T-cell (primary cell): Measurements from ENCODE around the gene CNGA4. TPM values are rescaled to one million over a fixed set of nuclear protein-coding genes. Genes with fewer than 3 reads are reported as not detected.

ENCODE experiments used
- ATAC-seq, 4 experiments: fragments of 200-7000 bp in 3 of 4; fragments of 150-1000 bp in 1 of 4; cut with Tn5 transposase; replicated peaks in 1 of 4; 1 replicate in 3 of 4; 2 replicates in 1 of 4; pipeline ENCODE4 v1.10.0; 2021; ENCODE audit warnings: moderate library complexity in 3 of 4, mild to moderate bottlenecking in 2 of 4, moderate number of reproducible peaks in 1 of 4
- CTCF ChIA-PET, 2 donors: fragments of 300-600 bp; sonication (Branson Sonifier 250); formaldehyde crosslinking; loops; one replicate each; lab custom pipeline; 2022; ENCODE audit warnings: antibody characterized with exemption in 2 of 2; lab: Charles Lee
- POLR2A ChIA-PET, 2 donors: fragments of 300-600 bp; sonication (Branson Sonifier 250); formaldehyde crosslinking; loops; one replicate each; lab custom pipeline; 2022; ENCODE audit warnings: antibody characterized with exemption in 2 of 2; lab: Charles Lee
- DNase-seq, 35 experiments: peaks; one replicate each; pipeline versions ENCODE4 v3.0.0 to v3.0.0-alpha.2; 2013 to 2023
- H3K27ac ChIP-seq: one replicate; pipeline ENCODE4 v1.5.1; 2013; ENCODE audit warnings: low read length
- H3K27me3 ChIP-seq, 2 experiments: replicated peaks in 1 of 2; 1 replicate in 1 of 2; 2 replicates in 1 of 2; pipeline versions ENCODE4 v1.6.1 to v1.7.0; 2013; ENCODE audit warnings: low read length in 1 of 2, mixed read lengths in 1 of 2; ENCODE audit not compliant: control insufficient read depth in 2 of 2, insufficient read depth in 2 of 2; ENCODE audit errors: extremely low read depth in 1 of 2
- H3K36me3 ChIP-seq, 2 donors: 1 replicate in 1 of 2; 2 replicates in 1 of 2; pipeline versions ENCODE4 v1.6.1 to v1.7.0; 2013; ENCODE audit warnings: low read length in 1 of 2; ENCODE audit not compliant: control insufficient read depth in 2 of 2, insufficient read depth in 1 of 2; ENCODE audit errors: extremely low read depth in 1 of 2
- H3K4me1 ChIP-seq, 2 experiments: 1 replicate in 1 of 2; 2 replicates in 1 of 2; pipeline versions ENCODE4 v1.6.1 to v1.7.0; 2013; ENCODE audit warnings: low read length in 2 of 2, mixed read lengths in 1 of 2; ENCODE audit not compliant: insufficient read depth in 2 of 2, control insufficient read depth in 1 of 2; ENCODE audit errors: extremely low read depth in 1 of 2
- H3K4me3 ChIP-seq, 2 donors: 1 replicate in 1 of 2; 2 replicates in 1 of 2; pipeline versions ENCODE4 v1.5.1 to v1.7.0; 2013; ENCODE audit warnings: mild to moderate bottlenecking in 2 of 2, low read length in 1 of 2, moderate library complexity in 1 of 2; ENCODE audit not compliant: control insufficient read depth in 1 of 2; ENCODE audit errors: extremely low read depth in 1 of 2
- H3K9me3 ChIP-seq: 2 replicates; pipeline ENCODE4 v1.7.0; 2013
- H3K27ac Mint-ChIP-seq, 2 donors: one replicate each; pipeline ENCODE4 v1.8.0; 2020 to 2021; ENCODE audit warnings: mild to moderate bottlenecking in 2 of 2, mixed read lengths in 2 of 2
- H3K27me3 Mint-ChIP-seq, 2 donors: one replicate each; pipeline ENCODE4 v1.8.0; 2021 to 2022; ENCODE audit warnings: mixed read lengths in 2 of 2
- H3K36me3 Mint-ChIP-seq: one replicate; pipeline ENCODE4 v1.8.0; 2021; ENCODE audit warnings: mixed read lengths
- H3K4me1 Mint-ChIP-seq, 3 donors: one replicate each; pipeline ENCODE4 v1.8.0; 2020 to 2022; ENCODE audit warnings: mixed read lengths in 3 of 3, mild to moderate bottlenecking in 1 of 3
- H3K4me3 Mint-ChIP-seq, 3 donors: one replicate each; pipeline ENCODE4 v1.8.0; 2020 to 2022; ENCODE audit warnings: mild to moderate bottlenecking in 3 of 3, mixed read lengths in 3 of 3, moderate library complexity in 3 of 3
- H3K9me3 Mint-ChIP-seq, 3 donors: one replicate each; pipeline ENCODE4 v1.8.0; 2020 to 2022; ENCODE audit warnings: mixed read lengths in 3 of 3
- WGBS: methylation state at CpG from one replicate; pipeline ENCODE4 v1.1.5; 2013; ENCODE audit warnings: missing lambda C conversion rate; ENCODE audit not compliant: insufficient coverage; 5-methylcytosine and 5-hydroxymethylcytosine counted together
- total RNA-seq, 35 experiments: library from RNA in 6 of 35; stranded (reverse) in 6 of 35; fragments of 120-200 nt in 1 of 35; gene quantifications; one replicate each; pipeline versions ENCODE4 v1.2.1 to v1.2.4 and lab custom pipeline; 2013 to 2026

The CNGA4 gene
- total RNA-seq, 5 donors from 2014 or later (not counting 1 experiment from before 2014, with no cell fraction given) = 0.20 to 0.88 (median 0.44) TPM

- CTCF ChIA-PET = no interaction called here
- no peak within 1 kb of the TSS for H3K27ac Mint-ChIP-seq
- H3K27me3 Mint-ChIP-seq = no peaks in the 10 kb centered on the region
- 100% methylated on average over 5 of the region's 5 CpGs for WGBS
- DNase-seq (no peak), ATAC-seq (no peak)
- H3K27ac ChIP-seq = no peak within 1 kb of the TSS
- POLR2A ChIA-PET = no interaction called here
- no peak within 1 kb of the TSS for H3K4me3 Mint-ChIP-seq
- no peaks in the 10 kb centered on the region for H3K9me3 Mint-ChIP-seq
- H3K36me3 Mint-ChIP-seq = peaks cover 3% of the 10 kb centered on the region
- no peaks in the 10 kb centered on the region for H3K36me3 ChIP-seq
- no peaks in the 10 kb centered on the region for H3K9me3 ChIP-seq
- peaks cover 26 to 41% (median 33%) of the 10 kb centered on the region in 3 donors for H3K4me1 Mint-ChIP-seq
- no peak within 1 kb of the TSS for H3K4me3 ChIP-seq
- no peaks in the 10 kb centered on the region for H3K27me3 ChIP-seq
- H3K4me1 ChIP-seq = peaks cover 10 to 29% of the 10 kb centered on the region in 2 experiments
Observed at GRCh38 chr11:6199174-6199810, 39.6 kb upstream of the CNGA4 start, which contains the start of gene OR52W1. Gene OR52W1 (plus strand): TSS chr11:6199224. CDS start chr11:6199224, 0 bp downstream.

GRCh38 chr11:6200975-6201374 is 37.9 kb upstream of the CNGA4 start:
- H3K4me1 ChIP-seq = peaks cover 10 to 29% of the 10 kb centered on the region in 2 experiments
- no peak overlapping the region for H3K4me3 ChIP-seq
- 77% methylated on average over 3 of the region's 4 CpGs for WGBS
- peak in 23 of 35 experiments; percentile 6 to 62 (median 31) for DNase-seq
- no peaks in the 10 kb centered on the region for H3K9me3 Mint-ChIP-seq
- peak overlapping the region; percentile 42 for H3K27ac ChIP-seq
- ATAC-seq = peak in 2 of 4 experiments; percentile 13 to 31
- CTCF ChIA-PET = no interaction called here
- H3K36me3 Mint-ChIP-seq = peaks cover 10% of the 10 kb centered on the region
- H3K4me3 Mint-ChIP-seq = no peak overlapping the region
- POLR2A ChIA-PET = interaction anchor here in 1 of 2 donors (0.6 kb wide), 1 partner anchor 280 kb away, joined by 3 read pairs; the partner anchor contains the start of genes ARFIP2 and TIMM10B
- H3K27ac Mint-ChIP-seq = peak overlapping the region; percentile 3 to 18
- no peaks in the 10 kb centered on the region for H3K9me3 ChIP-seq
- H3K27me3 Mint-ChIP-seq = no peaks in the 10 kb centered on the region
- no peaks in the 10 kb centered on the region for H3K27me3 ChIP-seq
- H3K4me1 Mint-ChIP-seq = peaks cover 40 to 50% (median 43%) of the 10 kb centered on the region in 3 donors
- H3K36me3 ChIP-seq = peaks cover 3 to 4% of the 10 kb centered on the region in 2 donors

GRCh38 chr11:6201481-6201880 is 37.4 kb upstream of the CNGA4 start:
- Histone ChIP-seq H3K9me3 (no peaks in the 10 kb centered on the region), H3K36me3 (peaks cover 3 to 4% of the 10 kb centered on the region in 2 donors), H3K27me3 (no peaks in the 10 kb centered on the region), H3K27ac (peak overlapping the region; percentile 42), H3K4me1 (peaks cover 10 to 29% of the 10 kb centered on the region in 2 experiments), H3K4me3 (no peak overlapping the region)
- ChIA-PET CTCF (interaction anchor here in 1 of 2 donors (0.8 kb wide), 1 partner anchor 15 kb away, joined by 3 read pairs; no protein-coding TSS in a partner anchor), POLR2A (no interaction called here)
- peak in 1 of 35 experiments; percentile 10 for DNase-seq
- no peaks in the 10 kb centered on the region for H3K9me3 Mint-ChIP-seq
- ATAC-seq = peak in 1 of 4 experiments; percentile 14
- no peak overlapping the region for H3K4me3 Mint-ChIP-seq
- 100% methylated on average over 1 of the region's 2 CpGs for WGBS
- H3K4me1 Mint-ChIP-seq = peaks cover 38 to 45% (median 40%) of the 10 kb centered on the region in 3 donors
- no peak overlapping the region for H3K27ac Mint-ChIP-seq
- no peaks in the 10 kb centered on the region for H3K27me3 Mint-ChIP-seq
- H3K36me3 Mint-ChIP-seq = peaks cover 12% of the 10 kb centered on the region

- ChIA-PET CTCF (interaction anchor here (0.8 to 0.9 kb wide), 2 partner anchors 10 to 14 kb away, joined by 3 read pairs; no protein-coding TSS in a partner anchor), POLR2A (no interaction called here)
- H3K36me3 ChIP-seq = peaks cover 3 to 4% of the 10 kb centered on the region in 2 donors
- H3K4me1 ChIP-seq = peaks cover 10 to 29% of the 10 kb centered on the region in 2 experiments
- ATAC-seq (no peak), DNase-seq (no peak)
- Mint-ChIP-seq H3K27me3 (no peaks in the 10 kb centered on the region), H3K4me3 (no peak overlapping the region), H3K27ac (peak overlapping the region in 1 of 2 donors; percentile 8), H3K36me3 (peaks cover 15% of the 10 kb centered on the region), H3K9me3 (no peaks in the 10 kb centered on the region), H3K4me1 (peaks cover 36 to 43% (median 40%) of the 10 kb centered on the region in 3 donors)
- H3K27ac ChIP-seq = no peak overlapping the region
- H3K9me3 ChIP-seq = no peaks in the 10 kb centered on the region
- 80% methylated on average over 1 of the region's 1 CpG for WGBS
- no peak overlapping the region for H3K4me3 ChIP-seq
- no peaks in the 10 kb centered on the region for H3K27me3 ChIP-seq
Observed at GRCh38 chr11:6202041-6202440, 36.8 kb upstream of the CNGA4 start.

DNA sequence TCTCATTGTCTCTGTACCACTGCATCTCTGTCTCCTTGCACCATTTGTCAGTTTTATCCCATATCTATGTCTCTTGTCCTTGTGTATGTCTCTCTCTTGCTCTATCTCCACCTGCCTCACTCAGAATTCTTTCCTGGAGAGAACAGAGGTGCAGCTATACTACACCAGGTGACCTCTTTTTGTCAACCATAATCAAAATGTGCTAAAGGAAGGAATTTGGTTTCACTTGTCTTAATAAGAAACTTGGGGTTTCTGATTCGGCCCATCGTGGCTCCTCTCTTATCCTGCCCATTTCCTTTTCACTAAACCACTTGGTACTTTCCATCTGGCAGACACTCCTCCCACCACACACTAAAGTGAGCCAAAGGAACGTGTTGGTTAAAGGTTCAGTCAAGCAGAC is 35.6 kb upstream of the CNGA4 start:
- Mint-ChIP-seq H3K27ac (peak overlapping the region; percentile 31 to 51), H3K4me1 (peaks cover 36 to 41% (median 40%) of the 10 kb centered on the region in 3 donors), H3K36me3 (peaks cover 15% of the 10 kb centered on the region), H3K4me3 (peak overlapping the region in 1 of 3 donors; percentile 24), H3K27me3 (no peaks in the 10 kb centered on the region), H3K9me3 (no peaks in the 10 kb centered on the region)
- peaks cover 10 to 29% of the 10 kb centered on the region in 2 experiments for H3K4me1 ChIP-seq
- H3K4me3 ChIP-seq = no peak overlapping the region
- DNase-seq (peak in 15 of 35 experiments; percentile 6 to 55 (median 18)), ATAC-seq (peak in 1 of 4 experiments; percentile 73)
- POLR2A ChIA-PET = no interaction called here
- whole genome bisulfite sequencing = no CpG with 5 or more reads among the region's 3 CpGs
- peaks cover 4% of the 10 kb centered on the region in 2 donors for H3K36me3 ChIP-seq
- no peaks in the 10 kb centered on the region for H3K27me3 ChIP-seq
- CTCF ChIA-PET = no interaction called here
- H3K27ac ChIP-seq = peak overlapping the region; percentile 37
- no peaks in the 10 kb centered on the region for H3K9me3 ChIP-seq

DNA sequence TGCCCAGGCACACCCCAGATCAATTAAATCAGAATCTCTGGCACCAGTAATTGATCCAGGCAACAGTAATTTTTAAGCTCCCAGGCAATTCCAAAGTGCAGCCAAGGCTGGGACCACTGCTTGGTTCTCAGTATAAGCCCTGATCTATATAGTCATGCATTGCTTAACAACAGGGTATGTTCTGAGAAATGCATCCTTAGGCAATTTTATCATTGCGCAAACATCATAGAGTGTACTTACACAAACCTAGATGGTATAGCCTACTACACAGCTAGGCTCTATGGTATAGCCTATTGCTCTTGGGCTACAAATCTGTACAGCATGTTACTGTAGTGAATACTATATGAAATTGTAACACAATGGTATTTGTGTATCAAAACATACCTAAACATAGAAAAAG is 34.2 kb upstream of the CNGA4 start:
- Histone ChIP-seq H3K4me1 (peaks cover 10 to 28% of the 10 kb centered on the region in 2 experiments), H3K27me3 (no peaks in the 10 kb centered on the region), H3K4me3 (no peak overlapping the region), H3K36me3 (peaks cover 4 to 11% of the 10 kb centered on the region in 2 donors), H3K27ac (no peak overlapping the region), H3K9me3 (no peaks in the 10 kb centered on the region)
- ChIA-PET CTCF (no interaction called here), POLR2A (no interaction called here)
- DNase-seq (no peak), ATAC-seq (no peak)
- Mint-ChIP-seq H3K27ac (no peak overlapping the region), H3K27me3 (no peaks in the 10 kb centered on the region), H3K36me3 (peaks cover 22% of the 10 kb centered on the region), H3K4me1 (peaks cover 36 to 41% (median 40%) of the 10 kb centered on the region in 3 donors), H3K4me3 (no peak overlapping the region), H3K9me3 (no peaks in the 10 kb centered on the region)
- WGBS = 100% methylated on average over 1 of the region's 1 CpG
